DND-41 (cell line): ENCODE measurements around the gene SLC34A2.
"Not testable (repeated sequence)": the region's sequence is repeated elsewhere in the genome, so short reads cannot be mapped to it uniquely, and the experiment has no call there.

Source experiments
- CTCF ChIP-seq: IDR thresholded peaks from 2 replicates; pipeline ENCODE4 v1.5.1; 2012; ENCODE audit warnings: borderline replicate concordance, low read length, moderate library complexity, mild to moderate bottlenecking; ENCODE audit not compliant: poor library complexity, severe bottlenecking; ENCODE audit errors: extremely low read depth
- EZH2 ChIP-seq: IDR thresholded peaks from 3 replicates; pipeline ENCODE4 v1.6.1; 2012; ENCODE audit warnings: borderline replicate concordance, low read depth, mild to moderate bottlenecking, moderate library complexity, low read length, inconsistent platforms; ENCODE audit not compliant: severe bottlenecking

DNA sequence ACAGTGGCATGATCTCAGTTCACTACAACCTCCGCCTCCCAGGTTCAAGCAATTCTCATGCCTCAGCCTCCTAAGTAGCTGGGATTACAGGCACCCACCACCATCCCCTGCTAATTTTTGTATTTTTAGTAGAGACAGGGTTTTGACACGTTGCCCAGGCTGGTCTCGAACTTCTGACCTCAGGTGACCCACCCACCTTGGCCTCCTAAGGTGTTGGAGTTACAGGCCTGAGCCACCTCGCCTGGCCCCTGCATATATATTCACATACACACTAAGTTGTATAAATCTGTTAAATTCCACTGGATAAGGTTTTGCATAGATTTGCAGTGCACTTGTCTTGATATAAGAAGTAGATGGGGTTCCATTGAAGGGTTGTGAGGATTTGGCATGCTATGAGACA lies 5.8 kb downstream of the SLC34A2 start:
- not testable (repeated sequence) for TF ChIP-seq CTCF, EZH2
